Gastroesophageal sphincter (tissue), 3 donors: Measurements from ENCODE around the gene SEMA3D.

ENCODE experiments used
- EP300 ChIP-seq: sonication (generic); formaldehyde crosslinking; IDR thresholded peaks from one replicate; pipeline ENCODE4 v1.6.1; 2017; ENCODE audit warnings: antibody characterized with exemption, mild to moderate bottlenecking
- POLR2A ChIP-seq, 2 donors: fragments of 450-650 bp; IDR thresholded peaks; one replicate each; pipeline ENCODE4 v1.6.1; 2017; ENCODE audit warnings: antibody characterized with exemption in 2 of 2, mild to moderate bottlenecking in 2 of 2, moderate library complexity in 1 of 2
- POLR2AphosphoS5 ChIP-seq: sonication (generic); formaldehyde crosslinking; IDR thresholded peaks from one replicate; pipeline ENCODE4 v1.6.1; 2017; ENCODE audit warnings: antibody characterized with exemption
- TF ChIP-seq, protein P1 (sequence below), 4 experiments: fragments of 200-600 bp in 2 of 4; fragments of 450-650 bp in 2 of 4; sonication (generic) in 1 of 4; IDR thresholded peaks; one replicate each; pipeline ENCODE4 v1.5.1; 2017 to 2019; ENCODE audit warnings: antibody characterized with exemption in 4 of 4, mild to moderate bottlenecking in 2 of 4, moderate library complexity in 2 of 4

DNA sequence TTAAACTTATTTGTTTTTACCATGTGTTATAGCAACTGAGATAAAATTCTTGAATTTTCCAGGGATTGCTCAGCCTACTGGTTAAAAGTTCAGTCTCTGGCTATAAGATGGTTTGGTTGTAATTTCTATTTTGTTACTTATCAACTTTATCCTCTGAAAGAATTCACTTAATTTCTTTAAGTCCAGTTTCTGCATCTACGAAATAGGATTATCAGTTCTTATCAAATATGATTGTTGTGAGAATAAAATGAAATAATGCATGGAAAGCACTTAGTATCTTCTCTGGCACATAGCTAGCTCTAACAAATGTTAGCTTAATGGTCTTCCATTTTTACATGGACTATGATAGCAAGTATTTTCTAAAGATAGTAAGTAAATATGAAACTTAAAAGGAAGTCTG, 53.3 kb downstream of the SEMA3D start:
- TF ChIP-seq, protein P1, sequence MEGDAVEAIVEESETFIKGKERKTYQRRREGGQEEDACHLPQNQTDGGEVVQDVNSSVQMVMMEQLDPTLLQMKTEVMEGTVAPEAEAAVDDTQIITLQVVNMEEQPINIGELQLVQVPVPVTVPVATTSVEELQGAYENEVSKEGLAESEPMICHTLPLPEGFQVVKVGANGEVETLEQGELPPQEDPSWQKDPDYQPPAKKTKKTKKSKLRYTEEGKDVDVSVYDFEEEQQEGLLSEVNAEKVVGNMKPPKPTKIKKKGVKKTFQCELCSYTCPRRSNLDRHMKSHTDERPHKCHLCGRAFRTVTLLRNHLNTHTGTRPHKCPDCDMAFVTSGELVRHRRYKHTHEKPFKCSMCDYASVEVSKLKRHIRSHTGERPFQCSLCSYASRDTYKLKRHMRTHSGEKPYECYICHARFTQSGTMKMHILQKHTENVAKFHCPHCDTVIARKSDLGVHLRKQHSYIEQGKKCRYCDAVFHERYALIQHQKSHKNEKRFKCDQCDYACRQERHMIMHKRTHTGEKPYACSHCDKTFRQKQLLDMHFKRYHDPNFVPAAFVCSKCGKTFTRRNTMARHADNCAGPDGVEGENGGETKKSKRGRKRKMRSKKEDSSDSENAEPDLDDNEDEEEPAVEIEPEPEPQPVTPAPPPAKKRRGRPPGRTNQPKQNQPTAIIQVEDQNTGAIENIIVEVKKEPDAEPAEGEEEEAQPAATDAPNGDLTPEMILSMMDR (IDR thresholded peaks at IDR 0.05), result no peak
- TF ChIP-seq POLR2A (IDR thresholded peaks at IDR 0.05) (no peak), POLR2AphosphoS5 (no peak), EP300 (no peak)
